HepG2 (cell line): ENCODE results near the gene STAG3. TPM values are rescaled to one million over a fixed set of nuclear protein-coding genes. Genes with fewer than 3 reads are reported as not detected.

Source experiments
- DPF2 ChIP-seq: sonication (generic); formaldehyde crosslinking; IDR thresholded peaks from 2 replicates; pipeline ENCODE4 v1.4.0; 2020; ENCODE audit warnings: mild to moderate bottlenecking, low read depth, missing genetic modification reagents, borderline replicate concordance
- ELF3 ChIP-seq: IDR thresholded peaks from 2 replicates; pipeline ENCODE4 v1.6.1; 2016; ENCODE audit warnings: missing genetic modification reagents, missing compliant biosample characterization
- GABPA ChIP-seq, 2 experiments: IDR thresholded peaks; 2 replicates each; pipeline ENCODE4 v1.6.1; 2011 to 2016; ENCODE audit warnings: low read depth in 2 of 2, low read length in 1 of 2, missing biosample characterization in 1 of 2, missing genetic modification characterization in 1 of 2
- GATAD2A ChIP-seq: IDR thresholded peaks from 2 replicates; pipeline ENCODE4 v1.6.1; 2016
- KDM3A ChIP-seq: IDR thresholded peaks from 2 replicates; pipeline ENCODE4 v1.6.1; 2018; ENCODE audit warnings: low read depth, missing compliant biosample characterization
- KMT2A ChIP-seq: sonication (generic); formaldehyde crosslinking; IDR thresholded peaks from 2 replicates; pipeline ENCODE4 v1.4.0; 2020; ENCODE audit warnings: missing genetic modification reagents
- MEIS2 ChIP-seq: sonication (generic); formaldehyde crosslinking; IDR thresholded peaks from 2 replicates; pipeline ENCODE4 v1.9.0; 2021; ENCODE audit warnings: mild to moderate bottlenecking, missing genetic modification reagents
- RCOR2 ChIP-seq: IDR thresholded peaks from 2 replicates; pipeline ENCODE4 v1.6.1; 2016; ENCODE audit warnings: missing biosample characterization, missing genetic modification reagents
- SP4 ChIP-seq: sonication (generic); formaldehyde crosslinking; IDR thresholded peaks from 2 replicates; pipeline ENCODE4 v1.8.1; 2023; ENCODE audit warnings: mild to moderate bottlenecking, missing genetic modification reagents
- ZNF274 ChIP-seq: sonication (generic); formaldehyde crosslinking; IDR thresholded peaks from 2 replicates; pipeline ENCODE4 v1.5.1; 2020; ENCODE audit warnings: mild to moderate bottlenecking, missing genetic modification reagents
- polyA plus RNA-seq, 8 experiments: library from polyadenylated mRNA; depleted of rRNA in 3 of 8; stranded (reverse) in 7 of 8; unstranded in 1 of 8; fragments of >200 nt; fragmentation: Illumina TruSeq in 4 of 8; extraction: Trizol in 4 of 8; gene quantifications; 2 replicates each; pipeline versions ENCODE4 v1.2.1 to v1.2.3, GENCODE V29; 2011 to 2016; ENCODE audit warnings: low read depth in 4 of 8, missing spikeins in 1 of 8, mixed read lengths in 1 of 8; ENCODE audit not compliant: insufficient read depth in 1 of 8
- total RNA-seq, 5 experiments: library from RNA; depleted of rRNA; stranded (reverse); fragments of >200 nt; fragmentation: Illumina TruSeq; extraction: Trizol; gene quantifications; 2 replicates each; pipeline ENCODE4 v1.2.3, GENCODE V29; 2016; ENCODE audit warnings: low read depth in 1 of 5
- TF ChIP-seq, protein P1 (sequence below): IDR thresholded peaks from 2 replicates; pipeline ENCODE4 v1.6.1; 2016; ENCODE audit warnings: missing biosample characterization, missing genetic modification reagents, low read depth
- TF ChIP-seq, protein P2 (sequence below): sonication (generic); formaldehyde crosslinking; IDR thresholded peaks from 2 replicates; pipeline ENCODE4 v1.4.0; 2020; ENCODE audit warnings: missing genetic modification reagents, mild to moderate bottlenecking, borderline replicate concordance
- TF ChIP-seq, protein P3 (sequence below): sonication (generic); formaldehyde crosslinking; IDR thresholded peaks from 2 replicates; pipeline ENCODE4 v1.5.1; 2020; ENCODE audit warnings: mild to moderate bottlenecking, missing genetic modification reagents, moderate library complexity
- TF ChIP-seq, protein P4 (sequence below): sonication (generic); formaldehyde crosslinking; IDR thresholded peaks from 2 replicates; pipeline ENCODE4 v1.4.0; 2020; ENCODE audit warnings: missing genetic modification reagents
- TF ChIP-seq, protein P5 (sequence below): IDR thresholded peaks from 2 replicates; pipeline ENCODE4 v1.6.1; 2018; ENCODE audit warnings: missing genetic modification reagents, mild to moderate bottlenecking, missing compliant biosample characterization
- TF ChIP-seq, protein P6 (sequence below): IDR thresholded peaks from 2 replicates; pipeline ENCODE4 v1.6.1; 2016; ENCODE audit warnings: missing compliant biosample characterization, missing genetic modification reagents, borderline replicate concordance

The STAG3 gene
- total and polyA plus RNA-seq, 2 of the 13 experiments (the other 11 are each of a cell fraction or from before 2014, with no cell fraction given) = 0.09 to 0.33 TPM

DNA sequence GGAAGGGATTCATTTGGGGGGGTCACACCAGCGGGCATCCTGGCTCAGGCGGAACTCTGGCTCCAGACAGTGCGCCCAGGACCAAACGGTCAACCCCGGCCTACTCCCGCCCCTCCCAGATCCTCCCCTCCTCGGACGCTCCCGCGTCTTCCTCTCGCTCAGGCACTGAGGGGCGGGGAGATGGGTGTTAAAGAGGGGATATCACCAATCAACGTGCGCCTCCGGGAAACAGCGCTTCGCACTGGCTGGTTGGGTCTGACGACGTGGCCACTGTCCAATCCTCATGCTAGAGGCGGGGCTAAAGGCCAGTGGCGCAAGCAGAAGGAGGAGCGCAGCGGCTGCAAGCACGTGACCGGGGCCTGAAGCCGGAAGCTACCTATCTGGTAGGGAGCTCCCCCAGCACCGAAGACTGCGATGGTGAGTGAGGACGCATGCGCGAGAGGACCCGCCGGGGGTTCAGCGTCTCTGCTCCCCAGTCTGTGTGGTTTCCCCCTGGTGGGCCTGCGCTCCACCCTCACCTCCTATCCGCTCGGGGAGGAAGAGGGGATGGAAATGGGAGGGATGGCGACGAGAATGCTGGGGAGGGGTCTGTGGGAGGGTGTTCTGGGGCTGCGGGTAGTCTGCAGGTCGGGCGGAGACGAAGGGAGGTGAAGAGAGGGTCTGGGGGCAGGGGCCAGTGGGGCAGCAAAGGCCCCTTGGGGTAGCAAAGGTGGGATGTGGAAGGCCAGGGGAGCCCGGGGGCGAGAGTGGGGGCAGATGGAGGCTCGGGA, 29.0 kb upstream of the STAG3 start, which contains the start of gene LAMTOR4 (continued):
- TF ChIP-seq, protein P1, sequence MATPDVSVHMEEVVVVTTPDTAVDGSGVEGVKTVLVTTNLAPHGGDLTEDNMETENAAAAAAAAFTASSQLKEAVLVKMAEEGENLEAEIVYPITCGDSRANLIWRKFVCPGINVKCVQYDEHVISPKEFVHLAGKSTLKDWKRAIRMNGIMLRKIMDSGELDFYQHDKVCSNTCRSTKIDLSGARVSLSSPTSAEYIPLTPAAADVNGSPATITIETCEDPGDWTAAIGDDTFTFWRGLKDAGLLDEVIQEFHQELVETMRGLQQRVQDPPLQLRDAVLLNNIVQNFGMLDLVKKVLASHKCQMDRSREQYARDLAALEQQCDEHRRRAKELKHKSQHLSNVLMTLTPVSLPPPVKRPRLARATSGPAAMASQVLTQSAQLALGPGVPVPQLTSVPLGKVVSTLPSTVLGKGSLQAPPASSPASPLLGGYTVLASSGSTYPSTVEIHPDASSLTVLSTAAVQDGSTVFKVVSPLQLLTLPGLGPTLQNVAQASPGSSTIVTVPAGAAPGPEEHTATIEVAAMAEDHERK (CRISPR knock-in tag) = no peak
- TF ChIP-seq, protein P2, sequence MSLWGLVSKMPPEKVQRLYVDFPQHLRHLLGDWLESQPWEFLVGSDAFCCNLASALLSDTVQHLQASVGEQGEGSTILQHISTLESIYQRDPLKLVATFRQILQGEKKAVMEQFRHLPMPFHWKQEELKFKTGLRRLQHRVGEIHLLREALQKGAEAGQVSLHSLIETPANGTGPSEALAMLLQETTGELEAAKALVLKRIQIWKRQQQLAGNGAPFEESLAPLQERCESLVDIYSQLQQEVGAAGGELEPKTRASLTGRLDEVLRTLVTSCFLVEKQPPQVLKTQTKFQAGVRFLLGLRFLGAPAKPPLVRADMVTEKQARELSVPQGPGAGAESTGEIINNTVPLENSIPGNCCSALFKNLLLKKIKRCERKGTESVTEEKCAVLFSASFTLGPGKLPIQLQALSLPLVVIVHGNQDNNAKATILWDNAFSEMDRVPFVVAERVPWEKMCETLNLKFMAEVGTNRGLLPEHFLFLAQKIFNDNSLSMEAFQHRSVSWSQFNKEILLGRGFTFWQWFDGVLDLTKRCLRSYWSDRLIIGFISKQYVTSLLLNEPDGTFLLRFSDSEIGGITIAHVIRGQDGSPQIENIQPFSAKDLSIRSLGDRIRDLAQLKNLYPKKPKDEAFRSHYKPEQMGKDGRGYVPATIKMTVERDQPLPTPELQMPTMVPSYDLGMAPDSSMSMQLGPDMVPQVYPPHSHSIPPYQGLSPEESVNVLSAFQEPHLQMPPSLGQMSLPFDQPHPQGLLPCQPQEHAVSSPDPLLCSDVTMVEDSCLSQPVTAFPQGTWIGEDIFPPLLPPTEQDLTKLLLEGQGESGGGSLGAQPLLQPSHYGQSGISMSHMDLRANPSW = no peak
- TF ChIP-seq SP4 (CRISPR knock-in tag) = peak; percentile 96
- peak; percentile 33; the same call in 1 of the 2 replicates for TF ChIP-seq GABPA (IDR thresholded peaks at IDR 0.05; ENCODE audit: low read depth, low read length)
- peak; percentile 84 for TF ChIP-seq GABPA (CRISPR knock-in tag; IDR thresholded peaks at IDR 0.05; ENCODE audit: low read depth)
- TF ChIP-seq KDM3A (CRISPR knock-in tag) = peak; percentile 74; the same call in 1 of the 2 replicates
- TF ChIP-seq ELF3 = peak; percentile 61; the same call in 1 of the 2 replicates
- TF ChIP-seq MEIS2 (CRISPR knock-in tag) = 0 out of 2 replicates have a peak, but pooled peaks have one; percentile 44
- TF ChIP-seq, protein P3, sequence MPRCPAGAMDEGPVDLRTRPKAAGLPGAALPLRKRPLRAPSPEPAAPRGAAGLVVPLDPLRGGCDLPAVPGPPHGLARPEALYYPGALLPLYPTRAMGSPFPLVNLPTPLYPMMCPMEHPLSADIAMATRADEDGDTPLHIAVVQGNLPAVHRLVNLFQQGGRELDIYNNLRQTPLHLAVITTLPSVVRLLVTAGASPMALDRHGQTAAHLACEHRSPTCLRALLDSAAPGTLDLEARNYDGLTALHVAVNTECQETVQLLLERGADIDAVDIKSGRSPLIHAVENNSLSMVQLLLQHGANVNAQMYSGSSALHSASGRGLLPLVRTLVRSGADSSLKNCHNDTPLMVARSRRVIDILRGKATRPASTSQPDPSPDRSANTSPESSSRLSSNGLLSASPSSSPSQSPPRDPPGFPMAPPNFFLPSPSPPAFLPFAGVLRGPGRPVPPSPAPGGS = 0 out of 2 replicates have a peak, but pooled peaks have one; percentile 50
- 0 out of 2 replicates have a peak, but pooled peaks have one; percentile 21 for TF ChIP-seq RCOR2 (CRISPR knock-in tag)
- TF ChIP-seq, protein P4, sequence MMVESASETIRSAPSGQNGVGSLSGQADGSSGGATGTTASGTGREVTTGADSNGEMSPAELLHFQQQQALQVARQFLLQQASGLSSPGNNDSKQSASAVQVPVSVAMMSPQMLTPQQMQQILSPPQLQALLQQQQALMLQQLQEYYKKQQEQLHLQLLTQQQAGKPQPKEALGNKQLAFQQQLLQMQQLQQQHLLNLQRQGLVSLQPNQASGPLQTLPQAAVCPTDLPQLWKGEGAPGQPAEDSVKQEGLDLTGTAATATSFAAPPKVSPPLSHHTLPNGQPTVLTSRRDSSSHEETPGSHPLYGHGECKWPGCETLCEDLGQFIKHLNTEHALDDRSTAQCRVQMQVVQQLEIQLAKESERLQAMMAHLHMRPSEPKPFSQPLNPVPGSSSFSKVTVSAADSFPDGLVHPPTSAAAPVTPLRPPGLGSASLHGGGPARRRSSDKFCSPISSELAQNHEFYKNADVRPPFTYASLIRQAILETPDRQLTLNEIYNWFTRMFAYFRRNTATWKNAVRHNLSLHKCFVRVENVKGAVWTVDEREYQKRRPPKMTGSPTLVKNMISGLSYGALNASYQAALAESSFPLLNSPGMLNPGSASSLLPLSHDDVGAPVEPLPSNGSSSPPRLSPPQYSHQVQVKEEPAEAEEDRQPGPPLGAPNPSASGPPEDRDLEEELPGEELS (CRISPR knock-in tag) = no peak
- peak; percentile 13; the same call in 1 of the 2 replicates for TF ChIP-seq DPF2 (CRISPR knock-in tag)
- TF ChIP-seq, protein P5, sequence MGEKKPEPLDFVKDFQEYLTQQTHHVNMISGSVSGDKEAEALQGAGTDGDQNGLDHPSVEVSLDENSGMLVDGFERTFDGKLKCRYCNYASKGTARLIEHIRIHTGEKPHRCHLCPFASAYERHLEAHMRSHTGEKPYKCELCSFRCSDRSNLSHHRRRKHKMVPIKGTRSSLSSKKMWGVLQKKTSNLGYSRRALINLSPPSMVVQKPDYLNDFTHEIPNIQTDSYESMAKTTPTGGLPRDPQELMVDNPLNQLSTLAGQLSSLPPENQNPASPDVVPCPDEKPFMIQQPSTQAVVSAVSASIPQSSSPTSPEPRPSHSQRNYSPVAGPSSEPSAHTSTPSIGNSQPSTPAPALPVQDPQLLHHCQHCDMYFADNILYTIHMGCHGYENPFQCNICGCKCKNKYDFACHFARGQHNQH (CRISPR knock-in tag) = 0 out of 2 replicates have a peak, but pooled peaks have one; percentile 43
- TF ChIP-seq GATAD2A (CRISPR knock-in tag) = 0 out of 2 replicates have a peak, but pooled peaks have one; percentile 38
- TF ChIP-seq ZNF274 (CRISPR knock-in tag) = peak; percentile 69; the same call in 1 of the 2 replicates
- TF ChIP-seq, protein P6, sequence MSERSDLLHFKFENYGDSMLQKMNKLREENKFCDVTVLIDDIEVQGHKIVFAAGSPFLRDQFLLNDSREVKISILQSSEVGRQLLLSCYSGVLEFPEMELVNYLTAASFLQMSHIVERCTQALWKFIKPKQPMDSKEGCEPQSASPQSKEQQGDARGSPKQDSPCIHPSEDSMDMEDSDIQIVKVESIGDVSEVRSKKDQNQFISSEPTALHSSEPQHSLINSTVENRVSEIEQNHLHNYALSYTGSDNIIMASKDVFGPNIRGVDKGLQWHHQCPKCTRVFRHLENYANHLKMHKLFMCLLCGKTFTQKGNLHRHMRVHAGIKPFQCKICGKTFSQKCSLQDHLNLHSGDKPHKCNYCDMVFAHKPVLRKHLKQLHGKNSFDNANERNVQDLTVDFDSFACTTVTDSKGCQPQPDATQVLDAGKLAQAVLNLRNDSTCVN (CRISPR knock-in tag) = 0 out of 2 replicates have a peak, but pooled peaks have one; percentile 15
- TF ChIP-seq KMT2A = peak; percentile 34; the same call in 1 of the 2 replicates
